ENCODE results near the gene HIGD1A. TPM values are rescaled to one million over a fixed set of nuclear protein-coding genes. Genes with fewer than 3 reads are reported as not detected.
A peak's percentile ranks its signal among the peaks of the same experiment; 100 is the strongest.

The HIGD1A gene
- total RNA-seq, 1 experiment from 2014 or later, result 154 TPM

GRCh38 chr3:42831321-42831713 lies 27.0 kb upstream of the HIGD1A start:
- Histone ChIP-seq H3K4me3 (ENCODE audit: low read length) (no peak overlapping the region), H3K9me2 (replicated peaks; ENCODE audit: low read length) (no peaks in the 10 kb centered on the region), H3K27ac (ENCODE audit: low read length) (no peak overlapping the region), H3K79me2 (ENCODE audit: low read length) (no peaks in the 10 kb centered on the region), H3F3A (ENCODE audit: low read length, unreplicated experiment) (peaks cover 9% of the 10 kb centered on the region), H3K4me1 (ENCODE audit: insufficient read depth, low read length) (peaks cover 43% of the 10 kb centered on the region), H3K9me3 (ENCODE audit: low read length) (no peaks in the 10 kb centered on the region), H4K20me1 (ENCODE audit: low read length) (no peaks in the 10 kb centered on the region), H3K4me2 (ENCODE audit: low read length) (peak overlapping the region; percentile 2; the same call in 1 of the 2 replicates), H2AFZ (ENCODE audit: low read length) (no peak overlapping the region), H3K9ac (ENCODE audit: low read length) (peak overlapping the region; percentile 79), H3K36me3 (ENCODE audit: low read depth, low read length) (no peaks in the 10 kb centered on the region), H3K27me3 (ENCODE audit: low read length) (no peaks in the 10 kb centered on the region)
- ChIA-PET CTCF (interaction anchor here (0.5 to 2.0 kb wide), 6 partner anchors 8 to 937 kb away, joined by 3 to 20 read pairs (median 6); no protein-coding TSS in a partner anchor), POLR2A (ENCODE audit: unreplicated experiment) (interaction anchor here (0.7 kb wide), 1 partner anchor 12 kb away, joined by 4 read pairs; no protein-coding TSS in a partner anchor)
- ATAC-seq (no peak; the same call in 1 of the 2 replicates), DNase-seq (peak; percentile 85)
- TF ChIP-seq EZH2 (IDR thresholded peaks at IDR 0.05; ENCODE audit: low read length, unreplicated experiment) (no peak), EZH2phosphoT487 (IDR thresholded peaks at IDR 0.05; ENCODE audit: borderline replicate concordance, low read length) (no peak), CTCF (conservative IDR thresholded peaks at IDR 0.05; ENCODE audit: low read depth, low read length) (peak; percentile 91)
- BruUV-seq (replicated peaks), result no TSS peak
- intact Hi-C loops (cut with micrococcal nuclease), result loop anchor here (1.0 kb wide), 1 partner anchor 50 kb away; no protein-coding TSS in a partner anchor

GRCh38 chr3:42830437-42831320 lies 26.4 kb upstream of the HIGD1A start:
- intact Hi-C loops (cut with micrococcal nuclease), result loop anchor here (1.0 kb wide), 3 partner anchors 49 to 86 kb away; no protein-coding TSS in a partner anchor
- H3K4me1 ChIP-seq (ENCODE audit: insufficient read depth, low read length), result peaks cover 49% of the 10 kb centered on the region
- H3K4me2 ChIP-seq (ENCODE audit: low read length), result peak overlapping the region; percentile 2; the same call in 1 of the 2 replicates
- H2AFZ ChIP-seq (ENCODE audit: low read length), result no peak overlapping the region
- H3K4me3 ChIP-seq (ENCODE audit: low read length), result no peak overlapping the region
- peak overlapping the region; percentile 100 for H3K27ac ChIP-seq (ENCODE audit: low read length)
- DNase-seq (peak; percentile 77), ATAC-seq (no peak)
- no peaks in the 10 kb centered on the region for H3K36me3 ChIP-seq (ENCODE audit: low read depth, low read length)
- peaks cover 9% of the 10 kb centered on the region for H3F3A ChIP-seq (ENCODE audit: low read length, unreplicated experiment)
- BruUV-seq (replicated peaks), result no TSS peak
- H4K20me1 ChIP-seq (ENCODE audit: low read length), result no peaks in the 10 kb centered on the region
- TF ChIP-seq EZH2phosphoT487 (IDR thresholded peaks at IDR 0.05; ENCODE audit: borderline replicate concordance, low read length) (no peak), CTCF (conservative IDR thresholded peaks at IDR 0.05; ENCODE audit: low read depth, low read length) (peak; percentile 93)
- ChIA-PET POLR2A (ENCODE audit: unreplicated experiment) (interaction anchor here (0.5 to 1.0 kb wide), 3 partner anchors 11 to 166 kb away, joined by 3 to 6 read pairs (median 4); no protein-coding TSS in a partner anchor), CTCF (interaction anchor here (0.5 to 2.0 kb wide), 9 partner anchors 9 to 581 kb away, joined by 4 to 20 read pairs (median 6); no protein-coding TSS in a partner anchor)
- no peaks in the 10 kb centered on the region for H3K9me2 ChIP-seq (replicated peaks; ENCODE audit: low read length)
- peak overlapping the region; percentile 79 for H3K9ac ChIP-seq (ENCODE audit: low read length)
- H3K79me2 ChIP-seq (ENCODE audit: low read length), result no peaks in the 10 kb centered on the region
- no peaks in the 10 kb centered on the region for H3K9me3 ChIP-seq (ENCODE audit: low read length)
- H3K27me3 ChIP-seq (ENCODE audit: low read length), result no peaks in the 10 kb centered on the region

Measured in PC-3 (cell line).